GM18519 (cell line): ENCODE data around the gene SPANXD.
"Not testable (repeated sequence)": the region's sequence is repeated elsewhere in the genome, so short reads cannot be mapped to it uniquely, and the experiment has no call there.

Source experiments
- ATAC-seq: cut with Tn5 transposase; IDR thresholded peaks from one replicate; pipeline ENCODE4 v1.9.1; 2021; ENCODE audit warnings: mild to moderate bottlenecking, moderate library complexity; ENCODE audit not compliant: unreplicated experiment, low FRiP score

SPANXD gene

GRCh38 chrX:141698639-141699038, at the start of gene SPANXD:
SPANXD (minus strand) TSS chrX:141698739; CDS start chrX:141698405, 334 bp downstream.
- ATAC-seq, result not testable (repeated sequence)

- ATAC-seq, result no peak
Measured at GRCh38 chrX:141742666-141743065, 44.1 kb upstream of the SPANXD start.

GRCh38 chrX:141736656-141737055, 38.1 kb upstream of the SPANXD start:
- no peak for ATAC-seq

GRCh38 chrX:141733371-141733770, 34.8 kb upstream of the SPANXD start:
- no peak for ATAC-seq

- no peak for ATAC-seq
Measured at GRCh38 chrX:141732031-141732430, 33.5 kb upstream of the SPANXD start.

GRCh38 chrX:141724186-141724585, 25.6 kb upstream of the SPANXD start:
- no peak for ATAC-seq

GRCh38 chrX:141714680-141715079, 16.1 kb upstream of the SPANXD start:
- ATAC-seq, result no peak

- no peak for ATAC-seq
Measured at GRCh38 chrX:141701072-141701471, 2.5 kb upstream of the SPANXD start.

GRCh38 chrX:141673946-141674345, 24.6 kb downstream of the SPANXD start:
- ATAC-seq, result no peak

GRCh38 chrX:141669689-141670088, 28.9 kb downstream of the SPANXD start:
- ATAC-seq, result no peak

GRCh38 chrX:141668371-141668770, 30.2 kb downstream of the SPANXD start:
- no peak for ATAC-seq

- no peak for ATAC-seq
Measured at GRCh38 chrX:141662781-141663180, 35.8 kb downstream of the SPANXD start.

- ATAC-seq, result no peak
Measured at GRCh38 chrX:141652286-141652685, 46.3 kb downstream of the SPANXD start.
